MM.1S (cell line): Measurements from ENCODE around the gene KRTAP5-9.

Experiments used
- CTCF ChIP-seq: fragments of 300-600 bp; sonication (generic); IDR thresholded peaks from 2 replicates; pipeline ENCODE4 v1.5.1; 2016; ENCODE audit warnings: antibody characterized with exemption, low read length, mixed read lengths
- EZH2 ChIP-seq: fragments of 300-600 bp; sonication (generic); optimal IDR thresholded peaks from 2 replicates; pipeline ENCODE3; 2017; ENCODE audit warnings: low read depth, mild to moderate bottlenecking, antibody characterized with exemption, low read length, mixed read lengths
- EZH2phosphoT487 ChIP-seq: fragments of 300-600 bp; sonication (generic); IDR thresholded peaks from 2 replicates; pipeline ENCODE4 v1.6.1; 2018; ENCODE audit warnings: antibody characterized with exemption, low read length

DNA sequence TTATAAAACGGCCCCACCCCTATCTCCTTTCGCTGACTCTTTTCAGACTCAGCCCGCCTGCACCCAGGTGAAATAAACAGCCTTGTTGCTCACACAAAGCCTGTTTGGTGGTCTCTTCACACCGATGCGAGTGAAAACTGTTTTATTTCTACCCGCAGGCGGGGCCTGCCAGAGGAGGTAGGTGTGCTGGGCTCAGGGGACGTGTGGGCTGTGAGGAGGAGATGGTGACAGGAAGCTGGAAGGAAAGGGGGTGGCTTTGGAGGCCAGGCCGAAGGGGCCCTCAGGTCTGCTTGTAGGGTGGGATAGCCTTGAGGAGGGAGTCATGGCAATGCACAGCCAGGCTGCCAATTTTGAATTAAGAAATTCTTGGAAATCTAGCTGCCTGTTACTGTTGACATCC is 42.4 kb upstream of the KRTAP5-9 start:
- TF ChIP-seq CTCF (no peak), EZH2 (no peak), EZH2phosphoT487 (no peak)
